BJ (cell line): Measurements from ENCODE around the gene WDR83. TPM values are rescaled to one million over a fixed set of nuclear protein-coding genes. Genes with fewer than 3 reads are reported as not detected.
A peak's percentile ranks its signal among the peaks of the same experiment; 100 is the strongest.

Source experiments
- CTCF ChIA-PET: fragments of 350-600 bp; formaldehyde crosslinking; extraction: SDS; loops from one replicate; lab custom pipeline; 2021; ENCODE audit warnings: antibody characterized with exemption, inconsistent platforms; lab: Yijun Ruan, JAX
- POLR2A ChIA-PET: fragments of 300-600 bp; sonication (Branson Sonifier 250); formaldehyde crosslinking; extraction: SDS; loops from one replicate; lab custom pipeline; 2021; ENCODE audit warnings: antibody characterized with exemption; lab: Charles Lee
- DNase-seq: peaks from one replicate; pipeline ENCODE4 v3.0.0-alpha.2; 2011; ENCODE audit warnings: low read depth
- H3K27me3 ChIP-seq: 2 replicates; pipeline ENCODE4 v1.6.0; 2011; ENCODE audit warnings: low read length; ENCODE audit not compliant: control insufficient read depth, insufficient read depth
- H3K36me3 ChIP-seq: 2 replicates; pipeline ENCODE4 v1.5.1; 2011; ENCODE audit warnings: low read length; ENCODE audit not compliant: control insufficient read depth, insufficient read depth
- H3K4me3 ChIP-seq: 2 replicates; pipeline ENCODE4 v1.5.1; 2011; ENCODE audit warnings: low read depth, mild to moderate bottlenecking, control low read depth, low read length
- polyA plus RNA-seq: library from polyadenylated mRNA; depleted of rRNA; stranded (reverse); fragments of >200 nt; gene quantifications from 2 replicates; pipeline ENCODE4 v1.2.3, GENCODE V29; 2011
- TF ChIP-seq, protein P1 (sequence below): IDR thresholded peaks from 2 replicates; pipeline ENCODE4 v1.5.1; 2011; ENCODE audit warnings: low read depth, mild to moderate bottlenecking, control low read depth, inconsistent platforms, low read length, moderate library complexity; ENCODE audit not compliant: insufficient read depth

WDR83 gene
- polyA plus RNA-seq, 1 experiment, result 9.3 TPM

DNA sequence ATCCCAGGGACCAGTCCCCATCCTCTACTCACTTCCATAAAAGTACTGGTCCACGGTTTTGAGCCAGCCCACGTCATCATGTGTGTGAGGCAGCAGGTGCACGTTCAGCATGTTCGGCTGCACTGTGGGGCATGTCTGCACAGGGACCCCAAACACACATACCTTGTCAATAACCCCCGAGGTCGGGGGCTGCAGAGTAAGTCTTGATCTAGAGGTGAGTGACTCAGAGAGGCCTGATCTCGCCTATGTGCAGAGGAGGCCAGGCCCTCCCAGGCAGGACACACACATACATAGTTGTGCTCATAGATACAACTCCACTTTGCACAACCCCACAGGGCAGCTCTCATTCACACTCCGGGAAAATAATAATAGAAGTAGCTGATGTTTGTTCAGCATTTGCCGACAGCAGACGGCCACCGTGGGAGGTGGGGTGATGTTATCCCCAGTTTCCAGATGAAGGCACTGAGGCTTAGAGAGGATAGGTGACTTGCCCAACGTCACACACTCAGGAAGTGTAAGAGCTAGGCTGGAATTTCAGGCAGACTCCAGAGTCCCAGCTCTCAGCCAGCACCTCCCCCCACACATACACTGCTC, 839 bp upstream of the WDR83 start:
- TF ChIP-seq, protein P1, sequence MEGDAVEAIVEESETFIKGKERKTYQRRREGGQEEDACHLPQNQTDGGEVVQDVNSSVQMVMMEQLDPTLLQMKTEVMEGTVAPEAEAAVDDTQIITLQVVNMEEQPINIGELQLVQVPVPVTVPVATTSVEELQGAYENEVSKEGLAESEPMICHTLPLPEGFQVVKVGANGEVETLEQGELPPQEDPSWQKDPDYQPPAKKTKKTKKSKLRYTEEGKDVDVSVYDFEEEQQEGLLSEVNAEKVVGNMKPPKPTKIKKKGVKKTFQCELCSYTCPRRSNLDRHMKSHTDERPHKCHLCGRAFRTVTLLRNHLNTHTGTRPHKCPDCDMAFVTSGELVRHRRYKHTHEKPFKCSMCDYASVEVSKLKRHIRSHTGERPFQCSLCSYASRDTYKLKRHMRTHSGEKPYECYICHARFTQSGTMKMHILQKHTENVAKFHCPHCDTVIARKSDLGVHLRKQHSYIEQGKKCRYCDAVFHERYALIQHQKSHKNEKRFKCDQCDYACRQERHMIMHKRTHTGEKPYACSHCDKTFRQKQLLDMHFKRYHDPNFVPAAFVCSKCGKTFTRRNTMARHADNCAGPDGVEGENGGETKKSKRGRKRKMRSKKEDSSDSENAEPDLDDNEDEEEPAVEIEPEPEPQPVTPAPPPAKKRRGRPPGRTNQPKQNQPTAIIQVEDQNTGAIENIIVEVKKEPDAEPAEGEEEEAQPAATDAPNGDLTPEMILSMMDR, result no peak
- ChIA-PET CTCF (interaction anchor here (1.0 to 1.3 kb wide), 3 partner anchors 10 to 102 kb away, joined by 3 to 5 read pairs (median 4); no protein-coding TSS in a partner anchor), POLR2A (no interaction called here)
- no peak for DNase-seq
- no peaks in the 10 kb centered on the region for H3K27me3 ChIP-seq
- peak overlapping the region; percentile 71 for H3K4me3 ChIP-seq
- H3K36me3 ChIP-seq, result peaks cover 15% of the 10 kb centered on the region

DNA sequence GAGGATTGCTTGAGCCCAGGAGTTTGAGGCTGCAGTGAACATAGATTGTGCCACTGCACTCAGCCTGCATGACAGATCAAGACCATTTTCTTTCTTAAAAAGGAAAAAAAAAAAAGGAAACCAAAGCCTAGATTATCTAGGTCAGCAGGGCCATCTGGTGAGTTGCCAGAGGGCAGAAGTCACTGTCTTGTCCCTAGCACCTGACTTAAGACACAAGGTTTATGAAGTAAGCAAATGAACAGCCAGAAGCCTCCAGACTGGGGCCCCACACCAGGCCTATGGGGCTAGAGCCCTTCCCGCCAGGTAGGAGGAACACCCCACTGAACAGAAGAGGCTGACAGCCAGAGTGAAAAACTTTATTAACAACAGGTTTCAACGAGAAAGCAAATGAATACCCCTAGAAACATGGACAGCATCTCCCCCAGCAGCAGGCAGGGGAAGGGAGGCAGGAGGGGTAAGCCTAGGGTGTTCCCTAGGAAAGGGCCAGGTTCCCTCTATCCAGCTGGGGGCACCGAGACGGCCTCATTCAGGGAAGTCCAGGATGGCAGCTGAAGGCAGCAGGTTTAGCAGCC, 1.2 kb downstream of the WDR83 start:
- Histone ChIP-seq H3K27me3 (no peaks in the 10 kb centered on the region), H3K4me3 (no peak overlapping the region; the same call in 1 of the 2 replicates), H3K36me3 (peaks cover 12% of the 10 kb centered on the region)
- no peak for DNase-seq
- TF ChIP-seq, protein P1, result no peak
- ChIA-PET CTCF (interaction anchor here (1.0 to 2.4 kb wide), 5 partner anchors 9 to 104 kb away, joined by 3 to 13 read pairs (median 3); no protein-coding TSS in a partner anchor), POLR2A (no interaction called here)

DNA sequence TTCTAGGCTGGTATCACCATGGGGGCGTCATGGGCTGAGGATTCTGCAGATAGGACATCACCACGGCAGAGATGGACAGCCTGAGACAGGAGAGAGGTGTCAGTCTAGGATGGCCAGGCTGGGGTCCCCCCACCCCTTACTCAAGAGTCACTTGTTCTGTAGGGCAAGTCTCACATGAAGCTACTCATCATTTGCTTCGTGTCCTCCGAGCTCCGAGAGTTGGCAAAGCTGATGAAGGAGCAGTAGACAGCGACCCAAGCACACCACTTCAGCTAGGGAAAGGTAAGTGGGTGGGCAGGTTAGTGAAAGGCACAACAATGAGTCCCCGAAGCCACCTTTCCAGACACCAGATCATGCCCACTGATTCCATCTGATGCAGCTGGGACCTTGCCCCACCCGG, 1.7 kb downstream of the WDR83 start:
- peaks cover 13% of the 10 kb centered on the region for H3K36me3 ChIP-seq
- ChIA-PET POLR2A (interaction anchor here (0.5 kb wide), 1 partner anchor 23 kb away, joined by 3 read pairs; no protein-coding TSS in a partner anchor), CTCF (interaction anchor here (1.0 to 2.4 kb wide), 4 partner anchors 8 to 104 kb away, joined by 3 to 13 read pairs (median 3); no protein-coding TSS in a partner anchor)
- DNase-seq, result no peak
- TF ChIP-seq, protein P1, result no peak
- H3K4me3 ChIP-seq, result peak overlapping the region; percentile 82
- no peaks in the 10 kb centered on the region for H3K27me3 ChIP-seq

DNA sequence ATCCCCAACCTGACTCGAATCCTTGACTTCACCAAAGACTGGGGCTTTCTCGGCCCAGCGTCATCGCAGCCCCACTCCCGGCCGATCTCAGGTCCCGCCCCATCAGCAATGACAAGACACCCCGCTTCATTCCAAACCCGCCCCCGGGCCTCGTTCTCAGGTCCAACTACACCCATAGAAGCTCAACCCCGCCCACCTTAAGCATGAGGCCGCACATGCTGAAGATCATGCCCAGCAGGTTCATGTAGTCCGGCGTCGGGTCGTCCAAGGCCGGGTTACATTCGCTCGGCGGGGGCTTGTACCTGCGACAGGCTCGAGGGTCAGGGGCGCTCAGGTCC, 2.3 kb downstream of the WDR83 start:
- CTCF ChIA-PET, result interaction anchor here (1.0 to 2.4 kb wide), 4 partner anchors 8 to 105 kb away, joined by 3 to 13 read pairs (median 3); no protein-coding TSS in a partner anchor
- peaks cover 12% of the 10 kb centered on the region for H3K36me3 ChIP-seq
- POLR2A ChIA-PET, result interaction anchor here (0.5 kb wide), 1 partner anchor 24 kb away, joined by 3 read pairs; no protein-coding TSS in a partner anchor
- DNase-seq, result peak; percentile 7
- TF ChIP-seq, protein P1, result no peak
- H3K27me3 ChIP-seq, result no peaks in the 10 kb centered on the region
- peak overlapping the region; percentile 82 for H3K4me3 ChIP-seq
